ENCODE results near the gene LONRF3. TPM values are rescaled to one million over a fixed set of nuclear protein-coding genes. Genes with fewer than 3 reads are reported as not detected.

Gene LONRF3
- total and polyA plus RNA-seq, 2 of the 13 experiments (the other 11 are each of a cell fraction or from before 2014, with no cell fraction given) = 4.8 to 11.6 TPM

GRCh38 chrX:118975831-118976598, 1.6 kb downstream of the LONRF3 start (continued):
- TF ChIP-seq, protein P1, sequence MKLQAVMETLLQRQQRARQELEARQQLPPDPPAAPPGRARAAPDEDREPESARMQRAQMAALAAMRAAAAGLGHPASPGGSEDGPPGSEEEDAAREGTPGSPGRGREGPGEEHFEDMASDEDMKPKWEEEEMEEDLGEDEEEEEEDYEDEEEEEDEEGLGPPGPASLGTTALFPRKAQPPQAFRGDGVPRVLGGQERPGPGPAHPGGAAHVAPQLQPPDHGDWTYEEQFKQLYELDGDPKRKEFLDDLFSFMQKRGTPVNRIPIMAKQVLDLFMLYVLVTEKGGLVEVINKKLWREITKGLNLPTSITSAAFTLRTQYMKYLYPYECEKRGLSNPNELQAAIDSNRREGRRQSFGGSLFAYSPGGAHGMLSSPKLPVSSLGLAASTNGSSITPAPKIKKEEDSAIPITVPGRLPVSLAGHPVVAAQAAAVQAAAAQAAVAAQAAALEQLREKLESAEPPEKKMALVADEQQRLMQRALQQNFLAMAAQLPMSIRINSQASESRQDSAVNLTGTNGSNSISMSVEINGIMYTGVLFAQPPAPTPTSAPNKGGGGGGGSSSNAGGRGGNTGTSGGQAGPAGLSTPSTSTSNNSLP (IDR thresholded peaks at IDR 0.05; ENCODE audit: low read depth, low read length) = no peak
- TF ChIP-seq TMF1 (CRISPR knock-in tag; IDR thresholded peaks at IDR 0.05; ENCODE audit: low read depth) (no peak), SSRP1 (CRISPR knock-in tag; IDR thresholded peaks at IDR 0.05) (no peak), MBNL3 (CRISPR knock-in tag; conservative IDR thresholded peaks at IDR 0.05) (no peak), SETDB1 (CRISPR knock-in tag; IDR thresholded peaks at IDR 0.05; ENCODE audit: borderline replicate concordance) (no peak), NFYC (CRISPR knock-in tag; IDR thresholded peaks at IDR 0.05) (no peak), PAX8 (CRISPR knock-in tag; IDR thresholded peaks at IDR 0.05; ENCODE audit: borderline replicate concordance) (no peak; the same call in 1 of the 2 replicates), KLF13 (CRISPR knock-in tag; IDR thresholded peaks at IDR 0.05) (no peak), THAP11 (CRISPR knock-in tag; IDR thresholded peaks at IDR 0.05) (peak; percentile 28; the same call in 1 of the 2 replicates), ZNF333 (CRISPR knock-in tag; IDR thresholded peaks at IDR 0.05; ENCODE audit: borderline replicate concordance) (no peak), RAD21 (CRISPR knock-in tag; IDR thresholded peaks at IDR 0.05) (no peak), KDM5B (CRISPR knock-in tag; IDR thresholded peaks at IDR 0.05; ENCODE audit: borderline replicate concordance) (no peak; the same call in 1 of the 2 replicates), NFATC3 (CRISPR knock-in tag; IDR thresholded peaks at IDR 0.05) (no peak), BCLAF1 (IDR thresholded peaks at IDR 0.05) (no peak), ZNF598 (CRISPR knock-in tag; IDR thresholded peaks at IDR 0.05; ENCODE audit: borderline replicate concordance) (no peak), TP53 (CRISPR knock-in tag; conservative IDR thresholded peaks at IDR 0.05) (no peak), SNAPC2 (CRISPR knock-in tag; IDR thresholded peaks at IDR 0.05) (no peak), HBP1 (CRISPR knock-in tag; IDR thresholded peaks at IDR 0.05; ENCODE audit: low read depth) (no peak)

All from HepG2 (cell line).